ENCODE data around the gene CHRNA3. TPM values are rescaled to one million over a fixed set of nuclear protein-coding genes. Genes with fewer than 3 reads are reported as not detected.

The CHRNA3 gene
- polyA plus RNA-seq, 1 donor from 2014 or later = 2.4 TPM

GRCh38 chr15:78650022-78650421 lies 29.2 kb upstream of the CHRNA3 start:
- Histone ChIP-seq H3K27me3 (ENCODE audit: insufficient read depth, low read depth, low read length) (no peaks in the 10 kb centered on the region), H4K20me1 (ENCODE audit: insufficient read depth) (no peaks in the 10 kb centered on the region), H3K27ac (ENCODE audit: low read length) (no peak overlapping the region), H3K4me3 (ENCODE audit: low read length) (no peak overlapping the region), H2AFZ (ENCODE audit: low read depth, low read length) (no peak overlapping the region), H3F3A (ENCODE audit: insufficient read depth, low read length, poor library complexity, severe bottlenecking) (no peaks in the 10 kb centered on the region), H3K79me2 (replicated peaks; ENCODE audit: insufficient read depth, low read length) (no peaks in the 10 kb centered on the region), H3K9me2 (ENCODE audit: insufficient read depth, low read length) (no peaks in the 10 kb centered on the region), H3K9ac (ENCODE audit: low read length) (no peak overlapping the region), H3K4me2 (ENCODE audit: low read length) (no peak overlapping the region), H3K36me3 (ENCODE audit: insufficient read depth, low read length) (no peaks in the 10 kb centered on the region), H3K9me3 (ENCODE audit: low read length) (no peaks in the 10 kb centered on the region)
- TF ChIP-seq EZH2 (IDR thresholded peaks at IDR 0.05; ENCODE audit: borderline replicate concordance, insufficient read depth, low read length, poor library complexity, severe bottlenecking) (no peak), RAD21 (conservative IDR thresholded peaks at IDR 0.05) (no peak), CTCF (IDR thresholded peaks at IDR 0.05; ENCODE audit: poor library complexity, severe bottlenecking) (no peak), MXI1 (conservative IDR thresholded peaks at IDR 0.05; ENCODE audit: poor library complexity, severe bottlenecking) (no peak), POLR2AphosphoS5 (IDR thresholded peaks at IDR 0.05) (no peak), REST (IDR thresholded peaks at IDR 0.05; ENCODE audit: borderline replicate concordance) (no peak), TAF1 (IDR thresholded peaks at IDR 0.05; ENCODE audit: low read depth) (no peak), EP300 (conservative IDR thresholded peaks at IDR 0.05; ENCODE audit: poor library complexity, severe bottlenecking) (no peak), SMC3 (conservative IDR thresholded peaks at IDR 0.05; ENCODE audit: poor library complexity) (no peak)

DNA sequence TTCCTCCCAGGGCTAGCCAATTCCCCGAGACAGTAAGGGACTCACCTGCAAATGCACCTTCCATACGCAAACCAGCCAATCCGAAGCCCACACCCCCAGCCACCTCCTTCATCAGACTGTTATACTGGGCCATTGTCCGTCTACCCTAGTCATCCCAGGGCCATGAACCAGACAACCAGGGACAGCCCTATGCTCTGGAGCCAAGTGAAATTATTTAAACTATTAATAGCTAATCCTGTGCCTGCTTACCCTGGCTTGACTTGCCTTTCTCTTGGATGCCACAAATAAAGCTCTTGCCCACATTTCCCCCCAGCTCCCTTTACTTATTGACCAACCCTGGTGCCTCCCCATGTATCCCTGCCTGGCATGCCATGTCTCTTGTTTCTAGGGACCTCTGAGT lies 24.2 kb upstream of the CHRNA3 start:
- no peak for TF ChIP-seq EP300 (conservative IDR thresholded peaks at IDR 0.05; ENCODE audit: poor library complexity, severe bottlenecking)
- TF ChIP-seq TAF1 (IDR thresholded peaks at IDR 0.05; ENCODE audit: low read depth) = no peak
- TF ChIP-seq SMC3 (conservative IDR thresholded peaks at IDR 0.05; ENCODE audit: poor library complexity) = no peak
- TF ChIP-seq CTCF (IDR thresholded peaks at IDR 0.05; ENCODE audit: poor library complexity, severe bottlenecking) = no peak
- TF ChIP-seq EZH2 (IDR thresholded peaks at IDR 0.05; ENCODE audit: borderline replicate concordance, insufficient read depth, low read length, poor library complexity, severe bottlenecking) = no peak
- no peak for TF ChIP-seq REST (IDR thresholded peaks at IDR 0.05; ENCODE audit: borderline replicate concordance)
- no peak for TF ChIP-seq POLR2AphosphoS5 (IDR thresholded peaks at IDR 0.05)
- TF ChIP-seq RAD21 (conservative IDR thresholded peaks at IDR 0.05) = no peak
- TF ChIP-seq MXI1 (conservative IDR thresholded peaks at IDR 0.05; ENCODE audit: poor library complexity, severe bottlenecking) = no peak
- Histone ChIP-seq H3K9me2 (ENCODE audit: insufficient read depth, low read length) (no peaks in the 10 kb centered on the region), H3K27ac (ENCODE audit: low read length) (no peak overlapping the region), H3K27me3 (ENCODE audit: insufficient read depth, low read depth, low read length) (peaks cover 22% of the 10 kb centered on the region), H3F3A (ENCODE audit: insufficient read depth, low read length, poor library complexity, severe bottlenecking) (no peaks in the 10 kb centered on the region), H3K4me3 (ENCODE audit: low read length) (no peak overlapping the region), H4K20me1 (ENCODE audit: insufficient read depth) (no peaks in the 10 kb centered on the region), H2AFZ (ENCODE audit: low read depth, low read length) (no peak overlapping the region), H3K79me2 (replicated peaks; ENCODE audit: insufficient read depth, low read length) (no peaks in the 10 kb centered on the region), H3K36me3 (ENCODE audit: insufficient read depth, low read length) (no peaks in the 10 kb centered on the region), H3K4me2 (ENCODE audit: low read length) (no peak overlapping the region), H3K9me3 (ENCODE audit: low read length) (no peaks in the 10 kb centered on the region), H3K9ac (ENCODE audit: low read length) (no peak overlapping the region)
